K562 (cell line): ENCODE data around the gene NOTO. TPM values are rescaled to one million over a fixed set of nuclear protein-coding genes. Genes with fewer than 3 reads are reported as not detected.

ENCODE experiments used
- ATF3 ChIP-seq, 2 experiments: fragments of 450-650 bp in 1 of 2; sonication (generic) in 1 of 2; formaldehyde crosslinking in 1 of 2; IDR thresholded peaks in 1 of 2; conservative IDR thresholded peaks in 1 of 2; 2 replicates each; pipeline versions ENCODE4 v1.6.1 to v1.8.1; 2016 to 2023; ENCODE audit warnings: mild to moderate bottlenecking in 2 of 2, moderate library complexity in 2 of 2, inconsistent platforms in 1 of 2, missing genetic modification reagents in 1 of 2
- BCOR ChIP-seq: fragments of 450-650 bp; IDR thresholded peaks from 2 replicates; pipeline ENCODE4 v1.6.1; 2016
- DDX20 ChIP-seq: fragments of 450-650 bp; IDR thresholded peaks from 2 replicates; pipeline ENCODE4 v1.6.1; 2016; ENCODE audit warnings: missing genetic modification characterization, low read depth, mild to moderate bottlenecking, missing compliant biosample characterization, moderate library complexity
- NFIX ChIP-seq: fragments of 250-450 bp; sonication (Bioruptor Pico); IDR thresholded peaks from 2 replicates; pipeline ENCODE4 v1.4.0; 2020; ENCODE audit warnings: low read depth, mild to moderate bottlenecking, moderate library complexity
- SIN3B ChIP-seq: fragments of 450-650 bp; IDR thresholded peaks from 2 replicates; pipeline ENCODE4 v1.6.1; 2017; ENCODE audit warnings: low read depth, mild to moderate bottlenecking, moderate library complexity
- YY1 ChIP-seq, 3 experiments: IDR thresholded peaks; 2 replicates each; pipeline ENCODE4 v1.6.1; 2011; ENCODE audit warnings: low read length in 2 of 3, mild to moderate bottlenecking in 2 of 3, moderate library complexity in 2 of 3, borderline replicate concordance in 1 of 3, control low read depth in 1 of 3, low read depth in 1 of 3; ENCODE audit not compliant: insufficient read depth in 3 of 3, insufficient replicate concordance in 2 of 3, control insufficient read depth in 1 of 3, insufficient read length in 1 of 3; ENCODE audit errors: extremely low read depth in 1 of 3
- ZBTB1 ChIP-seq: sonication (generic); formaldehyde crosslinking; IDR thresholded peaks from 2 replicates; pipeline ENCODE4 v1.8.1; 2023; ENCODE audit warnings: missing genetic modification reagents, low read depth, mild to moderate bottlenecking, borderline replicate concordance
- ZSCAN32 ChIP-seq: fragments of 450-650 bp; formaldehyde crosslinking; IDR thresholded peaks from 2 replicates; pipeline ENCODE4 v1.4.0; 2020; ENCODE audit warnings: mild to moderate bottlenecking, moderate library complexity
- polyA plus RNA-seq, 8 experiments: library from polyadenylated mRNA; depleted of rRNA in 4 of 8; stranded (reverse) in 5 of 8; unstranded in 3 of 8; fragments of >200 nt; fragmentation: Nextera tagmentation in 2 of 8; fragmentation: Illumina TruSeq in 1 of 8; extraction: Ambion mirVana in 2 of 8; extraction: Trizol in 1 of 8; gene quantifications; 2 replicates each; pipeline versions ENCODE4 v1.2.1 to v1.2.3, GENCODE V29; 2011 to 2014; ENCODE audit warnings: inconsistent platforms in 1 of 8, missing spikeins in 1 of 8
- total RNA-seq, 7 experiments: library from RNA; depleted of rRNA in 6 of 7; stranded (reverse); fragments of >200 nt in 6 of 7; fragmentation: Illumina TruSeq in 2 of 7; extraction: Trizol in 2 of 7; gene quantifications; 2 replicates each; pipeline versions ENCODE4 v1.2.1 to v1.2.3, GENCODE V29; 2011 to 2021; ENCODE audit warnings: low replicate concordance in 1 of 7

NOTO gene
- total and polyA plus RNA-seq, 9 of the 15 experiments (the other 6 are each of a cell fraction or from before 2014, with no cell fraction given), result not detected

- no peak for TF ChIP-seq ZBTB1 (CRISPR knock-in tag)
- no peak for TF ChIP-seq NFIX (CRISPR knock-in tag)
- TF ChIP-seq ZSCAN32 (CRISPR knock-in tag), result no peak
- TF ChIP-seq YY1 (IDR thresholded peaks at IDR 0.05; ENCODE audit: borderline replicate concordance in 1 of 3, control insufficient read depth in 1 of 3, extremely low read depth in 1 of 3, insufficient read depth in 3 of 3, insufficient read length in 1 of 3, insufficient replicate concordance in 2 of 3, low read depth in 1 of 3, low read length in 2 of 3), result no peak
- TF ChIP-seq ATF3 (IDR thresholded peaks at IDR 0.05), result no peak
- TF ChIP-seq ATF3 (CRISPR knock-in tag; conservative IDR thresholded peaks at IDR 0.05), result no peak
- no peak for TF ChIP-seq BCOR
- no peak for TF ChIP-seq SIN3B
- TF ChIP-seq DDX20 (tag), result no peak
These were observed at the start of gene NOTO (continued) for GRCh38 chr2:73202156-73203054.
